ENCODE results near the gene RPS6KA4.
A peak's percentile ranks its signal among the peaks of the same experiment; 100 is the strongest.

DNA sequence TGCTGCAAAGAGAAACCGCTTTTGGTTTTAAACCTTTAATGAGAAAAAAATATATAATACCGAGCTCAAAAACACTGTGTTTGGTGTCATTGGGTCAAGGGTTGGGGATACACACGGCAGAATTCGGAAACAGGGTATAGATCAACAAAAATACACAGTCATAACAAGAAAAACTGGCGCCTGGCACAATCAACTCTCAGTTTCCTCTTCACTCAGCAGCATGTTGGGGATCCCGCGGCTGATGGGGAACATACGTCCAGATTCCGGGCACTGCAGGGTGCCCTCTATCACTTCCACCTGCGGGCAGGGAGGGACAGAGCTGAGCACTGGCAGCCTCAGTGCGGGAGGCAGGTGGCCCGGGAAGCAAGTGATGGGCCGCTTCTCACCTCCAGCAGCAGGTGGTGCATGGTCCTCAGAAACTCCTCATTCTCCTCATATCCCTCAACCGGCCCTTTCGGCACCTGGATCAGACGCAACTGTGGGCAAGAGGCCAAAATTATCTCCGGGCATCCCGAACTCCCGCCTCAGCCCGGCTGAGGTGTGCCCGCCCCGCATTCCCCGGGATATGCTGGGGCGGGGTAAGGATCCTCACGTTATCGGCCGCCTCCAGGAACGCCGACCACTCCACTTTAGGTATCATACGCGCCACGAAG is 42.2 kb upstream of the RPS6KA4 start:
- TF ChIP-seq POLR2A (IDR thresholded peaks at IDR 0.05) (no peak), EP300 (IDR thresholded peaks at IDR 0.05) (peak in 1 of 4 donors; percentile 22), POLR2AphosphoS5 (IDR thresholded peaks at IDR 0.05) (no peak)
- TF ChIP-seq, protein P1, sequence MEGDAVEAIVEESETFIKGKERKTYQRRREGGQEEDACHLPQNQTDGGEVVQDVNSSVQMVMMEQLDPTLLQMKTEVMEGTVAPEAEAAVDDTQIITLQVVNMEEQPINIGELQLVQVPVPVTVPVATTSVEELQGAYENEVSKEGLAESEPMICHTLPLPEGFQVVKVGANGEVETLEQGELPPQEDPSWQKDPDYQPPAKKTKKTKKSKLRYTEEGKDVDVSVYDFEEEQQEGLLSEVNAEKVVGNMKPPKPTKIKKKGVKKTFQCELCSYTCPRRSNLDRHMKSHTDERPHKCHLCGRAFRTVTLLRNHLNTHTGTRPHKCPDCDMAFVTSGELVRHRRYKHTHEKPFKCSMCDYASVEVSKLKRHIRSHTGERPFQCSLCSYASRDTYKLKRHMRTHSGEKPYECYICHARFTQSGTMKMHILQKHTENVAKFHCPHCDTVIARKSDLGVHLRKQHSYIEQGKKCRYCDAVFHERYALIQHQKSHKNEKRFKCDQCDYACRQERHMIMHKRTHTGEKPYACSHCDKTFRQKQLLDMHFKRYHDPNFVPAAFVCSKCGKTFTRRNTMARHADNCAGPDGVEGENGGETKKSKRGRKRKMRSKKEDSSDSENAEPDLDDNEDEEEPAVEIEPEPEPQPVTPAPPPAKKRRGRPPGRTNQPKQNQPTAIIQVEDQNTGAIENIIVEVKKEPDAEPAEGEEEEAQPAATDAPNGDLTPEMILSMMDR (IDR thresholded peaks at IDR 0.05), result no peak

All from sigmoid colon (tissue), 4 donors.